Neural progenitor cell (in vitro differentiated cells): Measurements from ENCODE around the gene ZNF273.

Experiments used
- CTCF ChIP-seq: fragments of 200-600 bp; sonication (generic); IDR thresholded peaks from 2 replicates; pipeline ENCODE4 v1.5.1; 2017; ENCODE audit warnings: antibody characterized with exemption, mild to moderate bottlenecking
- EZH2 ChIP-seq: fragments of 200-600 bp; sonication (generic); IDR thresholded peaks from 2 replicates; pipeline ENCODE4 v1.6.1; 2017; ENCODE audit warnings: antibody characterized with exemption, mild to moderate bottlenecking, moderate library complexity
- EZH2phosphoT487 ChIP-seq: fragments of 200-600 bp; sonication (generic); IDR thresholded peaks from 2 replicates; pipeline ENCODE4 v1.6.1; 2017; ENCODE audit warnings: antibody characterized with exemption

GRCh38 chr7:64905133-64905532 lies 2.1 kb downstream of the ZNF273 start:
- TF ChIP-seq CTCF (no peak), EZH2phosphoT487 (no peak), EZH2 (no peak)
